ENCODE measurements around the gene FHAD1. TPM values are rescaled to one million over a fixed set of nuclear protein-coding genes. Genes with fewer than 3 reads are reported as not detected.

FHAD1 gene
- total and polyA plus RNA-seq, 10 of the 15 experiments (the other 5 are each of a cell fraction or from before 2014, with no cell fraction given) = 0.09 to 1.0 (median 0.32) TPM; not detected in 2

GRCh38 chr1:15256584-15256983, 9.6 kb downstream of the FHAD1 start:
- no peaks in the 10 kb centered on the region for H4K20me1 ChIP-seq (ENCODE audit: control insufficient read depth, insufficient read depth)
- H3K27ac ChIP-seq (ENCODE audit: control insufficient read depth, insufficient read depth) = no peak overlapping the region
- TF ChIP-seq CHD4 (IDR thresholded peaks at IDR 0.05) (no peak), BMI1 (IDR thresholded peaks at IDR 0.05; ENCODE audit: borderline replicate concordance) (no peak), NRF1 (conservative IDR thresholded peaks at IDR 0.05; ENCODE audit: low read depth, low read length) (no peak), ETV6 (conservative IDR thresholded peaks at IDR 0.05 in 1 of 2, IDR thresholded peaks at IDR 0.05 in 1 of 2; ENCODE audit: borderline replicate concordance in 1 of 2, low read depth in 1 of 2) (no peak), ZNF274 (IDR thresholded peaks at IDR 0.05; ENCODE audit: insufficient read depth, insufficient read length) (no peak), NBN (IDR thresholded peaks at IDR 0.05) (no peak), USF2 (IDR thresholded peaks at IDR 0.05; ENCODE audit: borderline replicate concordance, low read depth, low read length) (no peak), SREBF2 (IDR thresholded peaks at IDR 0.05; ENCODE audit: low read length) (no peak), BHLHE40 (IDR thresholded peaks at IDR 0.05; ENCODE audit: borderline replicate concordance in 1 of 2, low read depth in 2 of 2, low read length in 1 of 2) (no peak), ZBTB40 (IDR thresholded peaks at IDR 0.05; ENCODE audit: borderline replicate concordance) (no peak), KAT2A (conservative IDR thresholded peaks at IDR 0.05; ENCODE audit: control insufficient read depth, low read depth, low read length) (no peak), ZNF217 (IDR thresholded peaks at IDR 0.05) (no peak), HCFC1 (IDR thresholded peaks at IDR 0.05; ENCODE audit: low read length) (no peak), MYC (IDR thresholded peaks at IDR 0.05; ENCODE audit: insufficient read depth, insufficient read length, insufficient replicate concordance, low read length, severe bottlenecking) (no peak)
- TF ChIP-seq, protein P1, sequence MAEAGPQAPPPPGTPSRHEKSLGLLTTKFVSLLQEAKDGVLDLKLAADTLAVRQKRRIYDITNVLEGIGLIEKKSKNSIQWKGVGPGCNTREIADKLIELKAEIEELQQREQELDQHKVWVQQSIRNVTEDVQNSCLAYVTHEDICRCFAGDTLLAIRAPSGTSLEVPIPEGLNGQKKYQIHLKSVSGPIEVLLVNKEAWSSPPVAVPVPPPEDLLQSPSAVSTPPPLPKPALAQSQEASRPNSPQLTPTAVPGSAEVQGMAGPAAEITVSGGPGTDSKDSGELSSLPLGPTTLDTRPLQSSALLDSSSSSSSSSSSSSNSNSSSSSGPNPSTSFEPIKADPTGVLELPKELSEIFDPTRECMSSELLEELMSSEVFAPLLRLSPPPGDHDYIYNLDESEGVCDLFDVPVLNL (IDR thresholded peaks at IDR 0.05; ENCODE audit: low read depth, low read length) = no peak
- TF ChIP-seq, protein P2, sequence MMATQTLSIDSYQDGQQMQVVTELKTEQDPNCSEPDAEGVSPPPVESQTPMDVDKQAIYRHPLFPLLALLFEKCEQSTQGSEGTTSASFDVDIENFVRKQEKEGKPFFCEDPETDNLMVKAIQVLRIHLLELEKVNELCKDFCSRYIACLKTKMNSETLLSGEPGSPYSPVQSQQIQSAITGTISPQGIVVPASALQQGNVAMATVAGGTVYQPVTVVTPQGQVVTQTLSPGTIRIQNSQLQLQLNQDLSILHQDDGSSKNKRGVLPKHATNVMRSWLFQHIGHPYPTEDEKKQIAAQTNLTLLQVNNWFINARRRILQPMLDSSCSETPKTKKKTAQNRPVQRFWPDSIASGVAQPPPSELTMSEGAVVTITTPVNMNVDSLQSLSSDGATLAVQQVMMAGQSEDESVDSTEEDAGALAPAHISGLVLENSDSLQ (IDR thresholded peaks at IDR 0.05) = no peak
- BruUV-seq (replicated peaks) = no TSS peak
- peaks cover 31% of the 10 kb centered on the region for H3K4me1 ChIP-seq (ENCODE audit: control insufficient read depth, insufficient read depth, low read length)
- no peaks in the 10 kb centered on the region for H3K9me3 ChIP-seq (replicated peaks; ENCODE audit: control insufficient read depth, insufficient read depth, low read length)
- no peak overlapping the region for H3K4me3 ChIP-seq
- no peaks in the 10 kb centered on the region for H3K36me3 ChIP-seq (ENCODE audit: control insufficient read depth in 2 of 2, insufficient read depth in 2 of 2, low read length in 1 of 2)
- no peak for DNase-seq (ENCODE audit: low read depth, low spot score)
- H2AFZ ChIP-seq (ENCODE audit: control insufficient read depth, low read depth, low read length) = no peak overlapping the region
- ChIA-PET SMC1A (ENCODE audit: uncharacterized antibody, unreplicated experiment) (interaction anchor here (3.2 kb wide), 1 partner anchor 15 kb away, joined by 14 read pairs; no protein-coding TSS in a partner anchor), CTCF (interaction anchor here (2.7 kb wide), 1 partner anchor 15 kb away, joined by 13 read pairs; no protein-coding TSS in a partner anchor), RAD21 (ENCODE audit: unreplicated experiment) (no interaction called here), POLR2A (interaction anchor here (0.6 to 0.7 kb wide), 2 partner anchors 100 to 265 kb away, joined by 3 read pairs; no protein-coding TSS in a partner anchor)
- H3K79me2 ChIP-seq (ENCODE audit: control insufficient read depth, insufficient read depth, low read length) = no peaks in the 10 kb centered on the region
- no peak overlapping the region for H3K9ac ChIP-seq (ENCODE audit: control insufficient read depth, insufficient read depth, low read length)
- no peak for FAIRE-seq
- in situ Hi-C loops (cut with MboI) (no loop called here), intact Hi-C loops (cut with micrococcal nuclease; ENCODE audit: unreplicated experiment) (no loop called here)
- no peak for ATAC-seq
- H3K27me3 ChIP-seq (replicated peaks in 1 of 2; ENCODE audit: control insufficient read depth in 2 of 2, insufficient read depth in 2 of 2, low read length in 1 of 2) = no peaks in the 10 kb centered on the region
- WGBS (ENCODE audit: insufficient coverage, insufficient replicate concordance, low lambda C conversion rate, missing lambda C conversion rate) = 26% methylated on average over 3 of the region's 3 CpGs
- no peak overlapping the region for H3K4me2 ChIP-seq (ENCODE audit: control insufficient read depth, insufficient read depth)
